ENCODE measurements around the gene OXLD1.

Gene OXLD1

GRCh38 chr17:81666342-81667191, at the start of gene OXLD1, which contains the start of gene CCDC137:
Gene OXLD1 (minus strand): TSS chr17:81666605. CDS start chr17:81666577, 28 bp downstream.
Gene CCDC137 (plus strand): TSS chr17:81666737. CDS start chr17:81666767, 30 bp downstream.
- H3K36me3 Mint-ChIP-seq, result peaks cover 7% of the 10 kb centered on the region
- peak within 1 kb of the TSS; percentile 98 for H3K27ac Mint-ChIP-seq
- H3K27me3 Mint-ChIP-seq, result no peaks in the 10 kb centered on the region
- H3K4me3 Mint-ChIP-seq, result peak within 1 kb of the TSS; percentile 99
- H3K9me3 Mint-ChIP-seq, result no peaks in the 10 kb centered on the region
- H3K4me1 Mint-ChIP-seq, result peaks cover 45% of the 10 kb centered on the region

GRCh38 chr17:81715107-81715871, 48.9 kb upstream of the OXLD1 start:
- H3K27me3 Mint-ChIP-seq, result no peaks in the 10 kb centered on the region
- H3K4me3 Mint-ChIP-seq, result no peak overlapping the region
- no peak overlapping the region for H3K27ac Mint-ChIP-seq
- H3K9me3 Mint-ChIP-seq, result no peaks in the 10 kb centered on the region
- H3K36me3 Mint-ChIP-seq, result no peaks in the 10 kb centered on the region
- H3K4me1 Mint-ChIP-seq, result peaks cover 12% of the 10 kb centered on the region

GRCh38 chr17:81714412-81715106, 48.2 kb upstream of the OXLD1 start:
- no peak overlapping the region for H3K27ac Mint-ChIP-seq
- no peaks in the 10 kb centered on the region for H3K9me3 Mint-ChIP-seq
- no peaks in the 10 kb centered on the region for H3K36me3 Mint-ChIP-seq
- H3K27me3 Mint-ChIP-seq, result no peaks in the 10 kb centered on the region
- H3K4me3 Mint-ChIP-seq, result no peak overlapping the region
- H3K4me1 Mint-ChIP-seq, result peaks cover 12% of the 10 kb centered on the region

GRCh38 chr17:81713556-81714411, 47.4 kb upstream of the OXLD1 start:
- Mint-ChIP-seq H3K27me3 (no peaks in the 10 kb centered on the region), H3K9me3 (no peaks in the 10 kb centered on the region), H3K27ac (no peak overlapping the region), H3K4me3 (peak overlapping the region; percentile 91), H3K4me1 (peaks cover 12% of the 10 kb centered on the region), H3K36me3 (no peaks in the 10 kb centered on the region)

GRCh38 chr17:81713004-81713555, 46.7 kb upstream of the OXLD1 start:
- H3K27me3 Mint-ChIP-seq, result no peaks in the 10 kb centered on the region
- H3K4me1 Mint-ChIP-seq, result peaks cover 12% of the 10 kb centered on the region
- peak overlapping the region; percentile 91 for H3K4me3 Mint-ChIP-seq
- H3K27ac Mint-ChIP-seq, result peak overlapping the region; percentile 41
- no peaks in the 10 kb centered on the region for H3K9me3 Mint-ChIP-seq
- H3K36me3 Mint-ChIP-seq, result no peaks in the 10 kb centered on the region

GRCh38 chr17:81712468-81713003, 46.1 kb upstream of the OXLD1 start:
- Mint-ChIP-seq H3K4me3 (peak overlapping the region; percentile 91), H3K9me3 (no peaks in the 10 kb centered on the region), H3K4me1 (peaks cover 12% of the 10 kb centered on the region), H3K36me3 (no peaks in the 10 kb centered on the region), H3K27me3 (no peaks in the 10 kb centered on the region), H3K27ac (peak overlapping the region; percentile 41)

- H3K4me1 Mint-ChIP-seq, result peaks cover 12% of the 10 kb centered on the region
- H3K27ac Mint-ChIP-seq, result peak within 1 kb of the TSS; percentile 70
- no peaks in the 10 kb centered on the region for H3K36me3 Mint-ChIP-seq
- peak within 1 kb of the TSS; percentile 91 for H3K4me3 Mint-ChIP-seq
- H3K9me3 Mint-ChIP-seq, result no peaks in the 10 kb centered on the region
- H3K27me3 Mint-ChIP-seq, result no peaks in the 10 kb centered on the region
Measured at GRCh38 chr17:81711814-81712467, 45.5 kb upstream of the OXLD1 start, which contains the start of gene SLC25A10. Gene SLC25A10 (plus strand): TSS chr17:81712284. CDS start chr17:81712427, 143 bp downstream.

GRCh38 chr17:81710514-81711308, 44.3 kb upstream of the OXLD1 start:
- H3K27me3 Mint-ChIP-seq, result no peaks in the 10 kb centered on the region
- H3K9me3 Mint-ChIP-seq, result no peaks in the 10 kb centered on the region
- peaks cover under 1% of the 10 kb centered on the region for H3K36me3 Mint-ChIP-seq
- H3K27ac Mint-ChIP-seq, result peak overlapping the region; percentile 70
- peak overlapping the region; percentile 80 for H3K4me3 Mint-ChIP-seq
- H3K4me1 Mint-ChIP-seq, result peaks cover 12% of the 10 kb centered on the region

- no peaks in the 10 kb centered on the region for H3K9me3 Mint-ChIP-seq
- H3K27me3 Mint-ChIP-seq, result no peaks in the 10 kb centered on the region
- peaks cover 15% of the 10 kb centered on the region for H3K4me1 Mint-ChIP-seq
- no peak overlapping the region for H3K4me3 Mint-ChIP-seq
- no peak overlapping the region for H3K27ac Mint-ChIP-seq
- H3K36me3 Mint-ChIP-seq, result peaks cover 3% of the 10 kb centered on the region
Measured at GRCh38 chr17:81708739-81709185, 42.4 kb upstream of the OXLD1 start.

GRCh38 chr17:81707725-81708646, 41.6 kb upstream of the OXLD1 start:
- H3K4me3 Mint-ChIP-seq, result no peak overlapping the region
- H3K27me3 Mint-ChIP-seq, result no peaks in the 10 kb centered on the region
- H3K27ac Mint-ChIP-seq, result no peak overlapping the region
- peaks cover 15% of the 10 kb centered on the region for H3K4me1 Mint-ChIP-seq
- no peaks in the 10 kb centered on the region for H3K9me3 Mint-ChIP-seq
- peaks cover 3% of the 10 kb centered on the region for H3K36me3 Mint-ChIP-seq

GRCh38 chr17:81706757-81707624, 40.6 kb upstream of the OXLD1 start:
- Mint-ChIP-seq H3K27ac (peak overlapping the region; percentile 68), H3K36me3 (peaks cover 3% of the 10 kb centered on the region), H3K4me3 (no peak overlapping the region), H3K9me3 (no peaks in the 10 kb centered on the region), H3K4me1 (peaks cover 18% of the 10 kb centered on the region), H3K27me3 (no peaks in the 10 kb centered on the region)

- H3K4me3 Mint-ChIP-seq, result no peak overlapping the region
- H3K4me1 Mint-ChIP-seq, result peaks cover 23% of the 10 kb centered on the region
- peaks cover 3% of the 10 kb centered on the region for H3K36me3 Mint-ChIP-seq
- peak overlapping the region; percentile 26 for H3K27ac Mint-ChIP-seq
- no peaks in the 10 kb centered on the region for H3K9me3 Mint-ChIP-seq
- H3K27me3 Mint-ChIP-seq, result no peaks in the 10 kb centered on the region
Measured at GRCh38 chr17:81706232-81706611, 39.8 kb upstream of the OXLD1 start.

All from activated naive CD4-positive, alpha-beta T cell treated with anti-CD3 and anti-CD28 coated beads, Interleukin-2, amount 50 U/mL, for 24 hours (primary cell).